Measurements from ENCODE around the gene ONECUT1. TPM values are rescaled to one million over a fixed set of nuclear protein-coding genes. Genes with fewer than 3 reads are reported as not detected.

The ONECUT1 gene
- total RNA-seq, 1 experiment from 2014 or later: 35.9 TPM

GRCh38 chr15:52783191-52783829 is 6.8 kb downstream of the ONECUT1 start (continued):
- TF ChIP-seq, protein P1, sequence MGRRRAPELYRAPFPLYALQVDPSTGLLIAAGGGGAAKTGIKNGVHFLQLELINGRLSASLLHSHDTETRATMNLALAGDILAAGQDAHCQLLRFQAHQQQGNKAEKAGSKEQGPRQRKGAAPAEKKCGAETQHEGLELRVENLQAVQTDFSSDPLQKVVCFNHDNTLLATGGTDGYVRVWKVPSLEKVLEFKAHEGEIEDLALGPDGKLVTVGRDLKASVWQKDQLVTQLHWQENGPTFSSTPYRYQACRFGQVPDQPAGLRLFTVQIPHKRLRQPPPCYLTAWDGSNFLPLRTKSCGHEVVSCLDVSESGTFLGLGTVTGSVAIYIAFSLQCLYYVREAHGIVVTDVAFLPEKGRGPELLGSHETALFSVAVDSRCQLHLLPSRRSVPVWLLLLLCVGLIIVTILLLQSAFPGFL (CRISPR knock-in tag; IDR thresholded peaks at IDR 0.05; ENCODE audit: borderline replicate concordance): no peak
- TF ChIP-seq CREM (CRISPR knock-in tag; IDR thresholded peaks at IDR 0.05) (no peak), FOXP1 (CRISPR knock-in tag; IDR thresholded peaks at IDR 0.05; ENCODE audit: borderline replicate concordance) (no peak), CBFB (CRISPR knock-in tag; IDR thresholded peaks at IDR 0.05; ENCODE audit: low read depth) (no peak), ZNF317 (CRISPR knock-in tag; IDR thresholded peaks at IDR 0.05; ENCODE audit: borderline replicate concordance, low read depth) (no peak), ZNF121 (CRISPR knock-in tag; IDR thresholded peaks at IDR 0.05) (no peak), ATF2 (CRISPR knock-in tag; IDR thresholded peaks at IDR 0.05; ENCODE audit: borderline replicate concordance, low read depth) (no peak), ERG (CRISPR knock-in tag; IDR thresholded peaks at IDR 0.05) (no peak), TCF7 (CRISPR knock-in tag; IDR thresholded peaks at IDR 0.05; ENCODE audit: low read depth) (no peak), TEAD4 (CRISPR knock-in tag; IDR thresholded peaks at IDR 0.05) (peak; percentile 63; the same call in 1 of the 2 replicates), ZNF396 (CRISPR knock-in tag; IDR thresholded peaks at IDR 0.05; ENCODE audit: borderline replicate concordance) (no peak), CREB1 (CRISPR knock-in tag; IDR thresholded peaks at IDR 0.05) (no peak), SOX15 (CRISPR knock-in tag; IDR thresholded peaks at IDR 0.05) (no peak)
- TF ChIP-seq, protein P2, sequence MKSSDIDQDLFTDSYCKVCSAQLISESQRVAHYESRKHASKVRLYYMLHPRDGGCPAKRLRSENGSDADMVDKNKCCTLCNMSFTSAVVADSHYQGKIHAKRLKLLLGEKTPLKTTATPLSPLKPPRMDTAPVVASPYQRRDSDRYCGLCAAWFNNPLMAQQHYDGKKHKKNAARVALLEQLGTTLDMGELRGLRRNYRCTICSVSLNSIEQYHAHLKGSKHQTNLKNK (CRISPR knock-in tag; IDR thresholded peaks at IDR 0.05): no peak
- TF ChIP-seq, protein P3, sequence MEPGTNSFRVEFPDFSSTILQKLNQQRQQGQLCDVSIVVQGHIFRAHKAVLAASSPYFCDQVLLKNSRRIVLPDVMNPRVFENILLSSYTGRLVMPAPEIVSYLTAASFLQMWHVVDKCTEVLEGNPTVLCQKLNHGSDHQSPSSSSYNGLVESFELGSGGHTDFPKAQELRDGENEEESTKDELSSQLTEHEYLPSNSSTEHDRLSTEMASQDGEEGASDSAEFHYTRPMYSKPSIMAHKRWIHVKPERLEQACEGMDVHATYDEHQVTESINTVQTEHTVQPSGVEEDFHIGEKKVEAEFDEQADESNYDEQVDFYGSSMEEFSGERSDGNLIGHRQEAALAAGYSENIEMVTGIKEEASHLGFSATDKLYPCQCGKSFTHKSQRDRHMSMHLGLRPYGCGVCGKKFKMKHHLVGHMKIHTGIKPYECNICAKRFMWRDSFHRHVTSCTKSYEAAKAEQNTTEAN (CRISPR knock-in tag; IDR thresholded peaks at IDR 0.05): 0 out of 2 replicates have a peak, but pooled peaks have one; percentile 37

DNA sequence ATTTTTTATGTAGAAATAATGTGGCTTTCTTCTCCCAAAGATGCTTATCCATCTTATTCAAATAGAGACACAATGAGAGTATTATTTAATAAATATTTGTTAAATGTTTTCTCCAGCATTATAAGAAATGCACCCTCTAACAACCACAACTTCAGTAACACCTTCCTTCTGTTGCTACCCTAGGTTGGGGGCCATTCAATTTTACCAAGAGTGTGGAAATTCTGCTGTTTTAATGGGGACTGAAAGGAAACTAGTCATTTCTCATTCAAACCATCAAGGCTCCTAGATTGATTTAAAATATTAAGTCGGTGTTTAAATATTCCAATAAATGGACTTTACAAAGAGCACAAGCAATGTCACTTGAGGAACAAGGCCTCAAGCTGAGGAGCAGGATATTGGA is 7.6 kb downstream of the ONECUT1 start:
- ATAC-seq (no peak), DNase-seq (ENCODE audit: low spot score) (no peak)
- Mint-ChIP-seq H3K4me1 (peaks cover 83% of the 10 kb centered on the region), H3K27me3 (ENCODE audit: low read depth) (peaks cover 60% of the 10 kb centered on the region), H3K4me3 (peak overlapping the region; percentile 81; the same call in 1 of the 2 replicates), H3K36me3 (peaks cover 13% of the 10 kb centered on the region), H3K27ac (no peak overlapping the region), H3K9me3 (no peaks in the 10 kb centered on the region)
- ChIA-PET CTCF (interaction anchor here (1.0 to 7.0 kb wide), 8 partner anchors 22 to 730 kb away, joined by 3 to 103 read pairs (median 4); no protein-coding TSS in a partner anchor), POLR2A (interaction anchor here (1.3 to 5.4 kb wide), 2 partner anchors 22 to 37 kb away, joined by 4 to 38 read pairs; no protein-coding TSS in a partner anchor)
- TF ChIP-seq ZNF396 (CRISPR knock-in tag; IDR thresholded peaks at IDR 0.05; ENCODE audit: borderline replicate concordance) (no peak), E2F5 (CRISPR knock-in tag; IDR thresholded peaks at IDR 0.05) (no peak)
